Right ventricle myocardium superior (tissue), 1 donor: Measurements from ENCODE around the gene ITGA1. TPM values are rescaled to one million over a fixed set of nuclear protein-coding genes. Genes with fewer than 3 reads are reported as not detected.
A peak's percentile ranks its signal among the peaks of the same experiment; 100 is the strongest.

Experiments used
- ATAC-seq: fragments of 200-7000 bp; cut with Tn5 transposase; one replicate; pipeline ENCODE4 v1.9.1; 2020; ENCODE audit warnings: mild to moderate bottlenecking; ENCODE audit not compliant: poor library complexity
- DNase-seq: peaks from one replicate; pipeline ENCODE4 v3.0.0-alpha.2; 2020
- intact Hi-C: fragments of 100-400 bp; cut with DNase I; formaldehyde crosslinking; loops from one replicate; pipeline ENCODE4 v1.11.2; 2022
- total RNA-seq: library from RNA; stranded (reverse); fragmentation: NEBNext Ultra II Directional; extraction: Animal tissue kit (Norgen Biotek cat#: 25700); gene quantifications from one replicate; pipeline ENCODE4 v1.2.1, GENCODE V29; 2021
- donor health status: DM: no; HTN: yes; CAD: no; lungs with severe emphysema.

ITGA1 gene
- total RNA-seq, 1 donor from 2014 or later = 23.6 TPM

GRCh38 chr5:52796031-52796430 lies 8.3 kb downstream of the ITGA1 start:
- ATAC-seq = no peak
- no peak for DNase-seq
- intact Hi-C loops = loop anchor here (10.0 kb wide), 2 partner anchors 49 to 309 kb away; partner anchors contain the start of gene MOCS2

DNA sequence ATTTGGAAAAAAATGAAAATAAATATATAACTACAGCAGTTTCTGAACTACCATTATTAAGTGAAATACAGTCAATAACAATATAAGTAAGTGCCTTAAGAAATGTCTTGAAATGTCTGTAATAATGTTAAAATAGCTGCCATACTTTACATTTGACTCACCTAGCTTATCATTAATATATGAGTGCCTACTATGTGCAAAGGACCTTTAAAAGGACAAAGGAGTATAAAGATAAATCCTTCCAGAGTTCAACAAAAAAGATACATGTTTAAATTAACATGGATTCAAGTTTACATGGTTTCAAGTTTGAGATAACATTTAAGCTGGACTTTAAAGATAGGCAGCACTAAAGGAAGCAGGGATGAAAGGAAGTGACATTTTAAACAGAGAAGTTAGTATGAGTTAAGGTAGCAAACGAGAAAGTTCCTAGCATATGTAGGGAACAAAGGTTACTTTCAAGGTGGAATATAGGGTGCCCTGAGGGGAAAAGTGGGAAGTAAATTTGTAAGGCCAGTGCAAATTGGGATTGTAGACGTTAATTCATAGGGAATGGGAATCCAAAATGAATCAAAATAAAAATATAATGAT lies 8.9 kb downstream of the ITGA1 start:
- no peak for ATAC-seq
- intact Hi-C loops = loop anchor here (10.0 kb wide), 2 partner anchors 48 to 308 kb away; partner anchors contain the start of gene MOCS2
- no peak for DNase-seq

DNA sequence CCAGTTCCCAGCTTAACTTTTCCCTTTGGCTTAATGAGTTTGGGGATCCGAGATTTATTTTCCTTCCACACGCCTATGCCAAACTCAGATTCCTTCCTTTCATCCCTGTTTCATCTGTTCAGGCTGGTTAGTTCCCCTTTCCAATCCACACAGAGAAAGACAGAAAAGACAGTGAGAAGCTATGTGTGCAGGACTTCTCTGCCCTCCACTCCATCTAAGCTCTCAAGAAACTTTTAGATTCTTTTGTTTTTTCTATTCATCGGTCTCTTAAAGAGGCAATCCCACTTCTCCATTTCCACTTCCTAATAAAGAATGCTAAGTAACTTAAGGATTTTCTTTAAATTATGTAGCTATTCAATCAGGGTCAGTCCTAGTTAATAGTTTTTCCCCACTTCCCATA lies 11.2 kb downstream of the ITGA1 start:
- DNase-seq = no peak
- intact Hi-C loops = loop anchor here (10.0 kb wide), 2 partner anchors 46 to 306 kb away; partner anchors contain the start of gene MOCS2
- no peak for ATAC-seq

GRCh38 chr5:52799358-52799982 lies 11.8 kb downstream of the ITGA1 start:
- intact Hi-C loops = loop anchor here (10.0 kb wide), 2 partner anchors 45 to 305 kb away; partner anchors contain the start of gene MOCS2
- peak; percentile 45 for DNase-seq
- peak; percentile 44 for ATAC-seq

- intact Hi-C loops = loop anchor here (10.0 kb wide), 2 partner anchors 45 to 305 kb away; partner anchors contain the start of gene MOCS2
- DNase-seq (peak; percentile 97), ATAC-seq (peak; percentile 97)
These were observed 12.3 kb downstream of the ITGA1 start for GRCh38 chr5:52799983-52800393.

- intact Hi-C loops = no loop called here
- DNase-seq (peak; percentile 75), ATAC-seq (peak; percentile 73)
These were observed 12.9 kb downstream of the ITGA1 start for GRCh38 chr5:52800394-52801213.

- no peak for ATAC-seq
- intact Hi-C loops = no loop called here
- DNase-seq = no peak
These were observed 13.6 kb downstream of the ITGA1 start for GRCh38 chr5:52801329-52801728.

DNA sequence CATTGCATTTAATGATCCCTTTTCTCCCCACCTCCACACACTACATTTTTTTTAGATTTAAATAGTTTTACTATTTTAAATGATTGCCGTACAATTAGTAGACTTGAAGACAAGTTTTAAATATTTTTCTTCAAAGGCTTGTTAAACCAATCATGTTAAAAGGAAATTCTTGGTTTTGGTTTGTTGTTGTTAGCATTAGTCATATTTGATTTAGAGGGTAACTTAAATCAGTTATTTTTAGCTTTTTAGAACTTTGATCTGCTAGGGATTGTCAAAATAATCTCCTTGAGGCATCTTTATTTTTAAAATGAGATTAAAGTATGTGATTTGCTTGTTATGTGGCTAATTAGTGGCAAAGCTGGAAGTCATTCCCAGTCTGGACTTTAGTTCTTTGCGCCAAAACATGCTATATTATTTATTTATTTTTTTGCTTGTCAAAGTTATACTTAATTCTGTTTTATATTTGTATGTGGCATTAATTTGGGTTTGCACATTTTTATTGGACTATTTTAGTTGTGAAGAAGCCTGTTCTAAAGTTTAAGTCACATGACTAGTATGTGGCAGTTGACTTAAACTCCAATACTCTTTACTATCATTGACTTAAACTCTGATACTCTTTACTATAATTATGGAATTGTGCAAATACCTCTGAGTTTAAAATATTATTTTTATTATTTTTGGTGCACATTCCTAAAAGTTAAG lies 14.7 kb downstream of the ITGA1 start:
- no peak for ATAC-seq
- intact Hi-C loops = no loop called here
- DNase-seq = no peak

DNA sequence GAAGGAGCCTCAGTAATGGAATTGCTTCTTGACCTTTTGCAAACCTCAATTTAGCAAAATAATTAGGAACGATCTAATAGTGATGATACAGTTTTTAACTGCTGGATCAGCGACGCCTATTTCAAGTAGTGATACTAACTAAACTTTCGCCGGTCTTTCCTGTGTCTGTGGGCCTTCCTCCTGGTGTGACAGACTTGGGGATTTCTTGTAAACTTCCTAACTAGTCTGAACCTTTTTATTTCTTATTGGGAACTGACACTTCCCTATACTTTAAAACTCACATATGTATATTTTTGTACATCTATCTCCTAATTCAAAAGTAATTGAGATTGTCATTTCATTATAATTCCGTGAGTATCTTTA lies 15.2 kb downstream of the ITGA1 start:
- no peak for ATAC-seq
- no peak for DNase-seq
- intact Hi-C loops = no loop called here

DNA sequence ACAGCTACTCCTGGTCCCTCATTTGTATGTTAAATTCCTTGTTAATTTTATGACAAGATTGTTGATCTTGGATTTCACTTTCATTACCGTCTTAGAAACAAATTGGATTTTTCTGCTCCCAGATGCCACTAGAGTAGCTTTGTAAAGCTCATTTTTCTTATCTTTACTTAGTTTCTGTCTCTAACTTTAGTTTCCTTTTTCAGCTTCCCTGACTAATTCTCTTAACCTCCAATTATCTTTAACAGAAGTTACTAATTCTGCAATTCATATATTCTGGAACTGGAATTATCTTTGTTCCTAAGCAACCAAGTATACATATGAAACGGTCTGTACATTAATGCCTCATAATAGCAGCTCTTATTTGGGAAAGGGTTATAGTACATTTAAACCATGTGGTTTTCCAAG lies 16.7 kb downstream of the ITGA1 start:
- intact Hi-C loops = no loop called here
- DNase-seq (no peak), ATAC-seq (no peak)

DNA sequence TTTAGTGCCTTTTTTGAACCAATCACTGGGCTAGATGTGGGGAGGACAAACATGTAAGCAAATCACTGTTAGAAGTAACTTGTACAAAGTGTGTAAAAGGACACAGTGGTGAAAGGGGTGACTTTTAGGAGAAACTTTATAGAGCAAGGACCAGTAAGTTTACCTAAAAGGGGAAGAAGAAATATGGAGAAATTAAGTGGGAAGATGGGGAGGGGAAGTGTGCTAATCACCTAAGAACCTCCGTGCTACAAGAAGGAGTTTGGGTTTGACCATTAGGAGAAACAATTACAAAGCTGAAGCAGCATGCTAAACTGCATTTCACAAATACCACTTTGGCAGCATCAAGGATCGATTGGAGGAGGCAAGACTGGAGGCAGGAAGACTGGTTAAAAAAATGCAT lies 17.3 kb downstream of the ITGA1 start:
- DNase-seq (no peak), ATAC-seq (no peak)
- intact Hi-C loops = no loop called here

DNA sequence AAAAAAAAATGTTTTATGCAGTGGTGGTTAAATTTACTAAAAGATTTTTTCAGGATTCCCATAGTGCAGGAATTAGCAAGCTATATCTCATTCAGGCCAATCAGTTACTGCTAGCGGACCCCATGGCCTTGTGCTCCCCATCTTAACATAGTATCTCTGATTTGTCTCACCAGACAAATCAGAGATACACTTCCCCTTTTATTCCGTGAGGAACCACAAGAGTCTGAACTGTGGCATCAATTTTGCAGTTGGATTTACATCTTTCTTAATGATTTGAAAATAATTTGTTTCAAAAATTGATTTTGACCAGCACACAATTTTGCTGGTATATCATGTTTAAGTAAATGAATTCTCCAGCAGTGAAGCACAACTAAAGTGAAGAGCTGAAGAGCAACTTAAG lies 17.9 kb downstream of the ITGA1 start:
- intact Hi-C loops = no loop called here
- ATAC-seq (no peak), DNase-seq (no peak)

- ATAC-seq (no peak), DNase-seq (no peak)
- intact Hi-C loops = no loop called here
These were observed 19.3 kb downstream of the ITGA1 start for GRCh38 chr5:52807037-52807436.

GRCh38 chr5:52807723-52808122 lies 20.0 kb downstream of the ITGA1 start:
- ATAC-seq (no peak), DNase-seq (no peak)
- intact Hi-C loops = no loop called here

DNA sequence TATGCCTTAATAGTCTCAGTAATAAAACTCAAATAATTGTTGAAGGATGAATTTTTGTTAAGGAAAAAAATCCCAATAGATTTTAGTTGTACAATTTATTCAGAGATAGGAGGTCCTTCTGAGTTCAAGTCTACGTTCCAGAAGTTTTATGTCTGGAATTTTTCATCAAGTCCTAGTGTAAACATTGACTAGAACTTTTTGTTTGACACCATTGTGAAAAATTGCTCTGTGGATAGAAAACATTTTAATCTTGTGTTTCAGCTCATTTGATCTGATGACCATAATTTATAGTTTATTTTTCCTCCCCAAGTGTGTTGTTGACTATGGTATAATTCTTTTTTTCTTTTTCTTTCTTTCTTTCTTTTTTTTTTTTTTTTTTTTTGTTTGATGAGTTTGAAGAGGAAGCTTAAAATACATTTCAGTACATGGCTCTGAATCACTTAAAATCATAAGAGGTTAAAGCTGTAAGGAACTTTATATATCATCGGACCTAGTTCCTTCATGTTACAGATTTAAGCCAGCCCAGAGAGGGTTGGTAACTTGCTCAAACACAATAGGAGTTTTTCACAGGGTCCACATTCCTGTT lies 20.7 kb downstream of the ITGA1 start:
- ATAC-seq (no peak), DNase-seq (no peak)
- intact Hi-C loops = no loop called here

DNA sequence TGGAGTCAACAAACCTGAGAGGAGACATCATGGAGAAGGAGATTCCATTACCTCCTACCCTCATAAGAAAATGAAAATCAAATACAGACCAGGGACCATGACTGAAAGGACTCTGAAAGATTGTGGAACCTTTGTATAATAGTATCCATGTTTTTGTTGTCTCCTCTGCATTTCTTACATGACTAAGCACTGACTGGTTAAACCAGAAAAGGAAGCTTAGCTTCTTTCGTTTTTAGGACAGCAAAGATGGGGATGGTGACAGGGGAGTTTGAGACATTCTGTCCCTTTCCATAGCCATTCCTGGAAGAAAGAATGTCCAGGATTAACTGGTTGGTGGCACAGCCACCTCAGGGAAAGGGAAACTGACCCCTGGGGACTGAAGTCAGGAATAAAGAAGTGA lies 22.2 kb downstream of the ITGA1 start:
- DNase-seq (no peak), ATAC-seq (no peak)
- intact Hi-C loops = no loop called here

- no peak for DNase-seq
- intact Hi-C loops = no loop called here
These were observed 22.7 kb downstream of the ITGA1 start for GRCh38 chr5:52810426-52810825.

DNA sequence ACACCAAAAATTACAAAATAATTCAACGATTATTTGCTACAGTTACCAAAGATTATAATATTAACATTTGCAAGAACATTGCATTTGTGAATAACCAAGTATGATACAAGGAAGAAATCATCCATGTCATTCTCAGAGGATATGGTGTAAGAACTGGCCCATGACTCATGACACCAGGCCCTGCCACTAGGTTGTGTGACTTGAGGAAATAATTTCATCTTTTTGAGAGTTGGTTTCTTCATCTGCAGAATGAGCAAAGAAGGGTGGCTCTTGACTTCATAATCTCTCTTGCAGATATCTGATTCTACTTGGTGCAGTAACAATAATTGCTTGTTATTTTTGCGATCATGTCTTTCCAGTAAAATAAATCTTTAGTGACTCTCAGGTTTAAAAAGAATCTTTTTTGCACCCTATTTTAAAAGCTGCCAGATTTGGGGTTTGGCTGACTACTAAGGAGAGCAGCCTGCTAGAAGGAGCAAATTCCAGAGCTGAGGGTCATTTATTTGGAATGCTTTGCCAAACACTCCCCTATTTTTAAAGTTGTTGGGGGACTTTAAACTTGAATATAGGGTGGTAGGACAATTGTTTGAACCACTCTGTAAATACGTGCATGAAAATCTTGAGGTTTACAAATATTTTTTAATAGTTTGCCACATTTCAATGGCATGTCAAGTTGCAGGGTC lies 23.5 kb downstream of the ITGA1 start:
- DNase-seq = no peak
- intact Hi-C loops = no loop called here
- ATAC-seq = no peak

More at GRCh38 chr5:52810426-52810825, 22.7 kb downstream of the ITGA1 start:
- ATAC-seq = no peak
